ENCODE data around the gene MYOZ3.

MYOZ3 gene

GRCh38 chr5:150661086-150661485 is at the start of gene MYOZ3:
TSS of gene MYOZ3 (plus strand) at chr5:150661251. CDS start at chr5:150662942, 1,691 bp downstream.
- DNase-seq = no peak

- no peak for DNase-seq
Observed at GRCh38 chr5:150612405-150612804, 48.6 kb upstream of the MYOZ3 start.

- no peak for DNase-seq
Observed at GRCh38 chr5:150612905-150613670, 48.0 kb upstream of the MYOZ3 start.

- no peak for DNase-seq
Observed at GRCh38 chr5:150613991-150614660, 46.9 kb upstream of the MYOZ3 start.

- no peak for DNase-seq
Observed at GRCh38 chr5:150614661-150615060, 46.4 kb upstream of the MYOZ3 start.

GRCh38 chr5:150615141-150615699 is 45.8 kb upstream of the MYOZ3 start:
- no peak for DNase-seq

GRCh38 chr5:150616024-150616470 is 45.0 kb upstream of the MYOZ3 start:
- no peak for DNase-seq

GRCh38 chr5:150616506-150616905 is 44.5 kb upstream of the MYOZ3 start:
- DNase-seq = no peak

GRCh38 chr5:150618163-150618562 is 42.9 kb upstream of the MYOZ3 start:
- no peak for DNase-seq

GRCh38 chr5:150618588-150619281 is 42.3 kb upstream of the MYOZ3 start:
- no peak for DNase-seq

- DNase-seq = no peak
Observed at GRCh38 chr5:150619359-150620230, 41.5 kb upstream of the MYOZ3 start.

GRCh38 chr5:150621301-150621700 is 39.8 kb upstream of the MYOZ3 start:
- no peak for DNase-seq

GRCh38 chr5:150622157-150622556 is 38.9 kb upstream of the MYOZ3 start:
- DNase-seq = no peak

- no peak for DNase-seq
Observed at GRCh38 chr5:150623152-150623877, 37.7 kb upstream of the MYOZ3 start.

- no peak for DNase-seq
Observed at GRCh38 chr5:150623878-150624216, 37.2 kb upstream of the MYOZ3 start.

GRCh38 chr5:150624334-150625163 is 36.5 kb upstream of the MYOZ3 start:
- DNase-seq = no peak

GRCh38 chr5:150625164-150625535 is 35.9 kb upstream of the MYOZ3 start:
- no peak for DNase-seq

- no peak for DNase-seq
Observed at GRCh38 chr5:150625831-150626746, 35.0 kb upstream of the MYOZ3 start.

- DNase-seq = no peak
Observed at GRCh38 chr5:150626853-150627276, 34.2 kb upstream of the MYOZ3 start.
